CD4-positive, alpha-beta T cell treated with Interleukin-17A for 1 hour (primary cell): Measurements from ENCODE around the gene CRACR2B.

ENCODE experiments used
- DNase-seq: peaks from one replicate; pipeline ENCODE4 v3.0.0-alpha.2; 2020

Gene CRACR2B

GRCh38 chr11:827897-828192, at the start of gene CRACR2B:
CRACR2B (plus strand) TSS chr11:827919; CDS start chr11:828608, 689 bp downstream.
- no peak for DNase-seq

- DNase-seq, result no peak
Observed at GRCh38 chr11:778976-779954, 48.5 kb upstream of the CRACR2B start.

GRCh38 chr11:779955-780532, 47.7 kb upstream of the CRACR2B start:
- DNase-seq, result no peak

GRCh38 chr11:782264-783174, 45.2 kb upstream of the CRACR2B start:
- DNase-seq, result no peak

GRCh38 chr11:783581-784015, 44.1 kb upstream of the CRACR2B start:
- DNase-seq, result peak; percentile 25

- no peak for DNase-seq
Observed at GRCh38 chr11:786235-787083, 41.3 kb upstream of the CRACR2B start.

- DNase-seq, result no peak
Observed at GRCh38 chr11:787084-787675, 40.5 kb upstream of the CRACR2B start.

- DNase-seq, result no peak
Observed at GRCh38 chr11:788009-788640, 39.6 kb upstream of the CRACR2B start.

GRCh38 chr11:788953-789940, 38.5 kb upstream of the CRACR2B start:
- no peak for DNase-seq

GRCh38 chr11:789943-790342, 37.8 kb upstream of the CRACR2B start, which contains the start of gene CEND1:
CEND1 (minus strand) TSS chr11:790090; CDS start chr11:788576, 1,514 bp downstream.
- peak; percentile 53 for DNase-seq

- DNase-seq, result no peak
Observed at GRCh38 chr11:790721-791564, 36.8 kb upstream of the CRACR2B start.

GRCh38 chr11:791658-792534, 35.8 kb upstream of the CRACR2B start:
- DNase-seq, result no peak

- no peak for DNase-seq
Observed at GRCh38 chr11:792535-792821, 35.2 kb upstream of the CRACR2B start.

GRCh38 chr11:792873-793272, 34.8 kb upstream of the CRACR2B start:
- DNase-seq, result no peak

- DNase-seq, result no peak
Observed at GRCh38 chr11:793556-793955, 34.2 kb upstream of the CRACR2B start.

GRCh38 chr11:794013-794765, 33.5 kb upstream of the CRACR2B start:
- DNase-seq, result no peak
